Transverse colon (tissue), 4 donors: Measurements from ENCODE around the gene PCDHB5. TPM values are rescaled to one million over a fixed set of nuclear protein-coding genes. Genes with fewer than 3 reads are reported as not detected.
"Not testable (repeated sequence)": the region's sequence is repeated elsewhere in the genome, so short reads cannot be mapped to it uniquely, and the experiment has no call there.

ENCODE experiments used
- DNase-seq: peaks from one replicate; pipeline ENCODE4 v3.0.0-alpha.2; 2019
- H3K27ac ChIP-seq, 4 donors: fragments of 200-600 bp; sonication (generic); 2 replicates each; pipeline ENCODE4 v1.5.1; 2016 to 2018; ENCODE audit warnings: inconsistent platforms in 4 of 4
- H3K27me3 ChIP-seq: fragments of 200-600 bp; sonication (generic); 2 replicates; pipeline ENCODE4 v1.5.1; 2017; ENCODE audit warnings: inconsistent platforms
- H3K36me3 ChIP-seq, 4 donors: fragments of 200-600 bp; sonication (generic); 2 replicates each; pipeline ENCODE4 v1.5.1; 2017 to 2019; ENCODE audit warnings: inconsistent platforms in 4 of 4
- H3K4me1 ChIP-seq, 4 donors: fragments of 200-600 bp; sonication (generic); 2 replicates each; pipeline ENCODE4 v1.5.1; 2017 to 2020; ENCODE audit warnings: inconsistent platforms in 4 of 4
- H3K4me3 ChIP-seq, 4 donors: fragments of 200-600 bp; sonication (generic); 1 replicate in 1 of 4; 2 replicates in 3 of 4; pipeline versions ENCODE4 v1.5.1 to v1.6.1; 2017 to 2019; ENCODE audit warnings: inconsistent platforms in 4 of 4
- H3K9me3 ChIP-seq, 2 donors: fragments of 200-600 bp; sonication (generic); 2 replicates each; pipeline ENCODE4 v1.5.1; 2017 to 2019; ENCODE audit warnings: inconsistent platforms in 2 of 2
- EP300 ChIP-seq: sonication (generic); formaldehyde crosslinking; IDR thresholded peaks from one replicate; pipeline ENCODE4 v1.6.1; 2017; ENCODE audit warnings: antibody characterized with exemption, low read depth
- POLR2A ChIP-seq: fragments of 450-650 bp; IDR thresholded peaks from one replicate; pipeline ENCODE4 v1.6.1; 2016; ENCODE audit warnings: antibody characterized with exemption, mild to moderate bottlenecking, moderate library complexity
- POLR2AphosphoS5 ChIP-seq, 3 donors: sonication (generic); formaldehyde crosslinking; IDR thresholded peaks; one replicate each; pipeline ENCODE4 v1.6.1; 2016; ENCODE audit warnings: antibody characterized with exemption in 3 of 3
- WGBS, 2 donors: methylation state at CpG; one replicate each; pipeline ENCODE4 v1.1.5; 2018; ENCODE audit warnings: low coverage in 1 of 2; 5-methylcytosine and 5-hydroxymethylcytosine counted together
- in situ Hi-C, 4 donors: fragments of 200-750 bp; cut with MboI; loops; one replicate each; pipeline versions ENCODE4 v1.15.0 to v1.15.1; 2017; ENCODE audit warnings: low sequenced_read_pairs in 3 of 4, low pct_ligation_motif_present in 1 of 4, low pct_unique_long_range_greater_than_20kb in 1 of 4
- intact Hi-C: fragments of 100-400 bp; cut with DNase I; formaldehyde crosslinking; loops from one replicate; pipeline ENCODE4 v1.15.1; 2023; ENCODE audit warnings: low total_unique reads
- total RNA-seq, 4 donors: library from RNA; depleted of rRNA; stranded (reverse); fragments of >200 nt; gene quantifications; one replicate each; pipeline ENCODE4 v1.1.0, GENCODE V29; 2016
- TF ChIP-seq, protein P1 (sequence below), 5 experiments: fragments of 200-600 bp in 3 of 5; fragments of 450-650 bp in 2 of 5; sonication (generic) in 3 of 5; IDR thresholded peaks; 1 replicate in 2 of 5; 2 replicates in 3 of 5; pipeline ENCODE4 v1.5.1; 2016 to 2017; ENCODE audit warnings: antibody characterized with exemption in 5 of 5, inconsistent platforms in 3 of 5, mild to moderate bottlenecking in 2 of 5, moderate library complexity in 1 of 5

PCDHB5 gene
- total RNA-seq, 4 donors from 2014 or later = 1.1 to 3.0 (median 1.3) TPM; not detected in 1

DNA sequence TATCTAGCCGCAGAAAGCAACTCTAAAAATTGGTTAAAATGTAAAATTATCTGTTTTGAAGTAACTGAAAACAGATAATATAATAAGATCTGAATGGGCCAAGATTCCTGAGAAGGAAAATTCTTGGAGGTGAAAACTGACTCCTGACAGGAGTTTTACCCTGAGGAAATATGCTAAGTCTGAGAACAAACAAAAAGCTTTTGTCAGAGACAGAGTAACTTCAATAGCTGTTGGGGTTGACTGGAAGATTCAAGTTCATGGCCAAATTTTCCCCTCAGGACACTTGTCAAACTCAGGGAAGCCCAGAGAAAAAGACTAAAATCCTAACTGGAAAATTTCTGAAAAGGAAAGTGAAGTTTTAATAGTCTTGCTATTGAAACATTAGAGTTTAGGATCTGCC is 7.7 kb upstream of the PCDHB5 start:
- DNase-seq = no peak
- Histone ChIP-seq H3K36me3 (no peaks in the 10 kb centered on the region), H3K27ac (no peak overlapping the region), H3K4me3 (no peak overlapping the region), H3K9me3 (peaks cover 0 to 24% of the 10 kb centered on the region in 2 donors), H3K27me3 (peaks cover 7% of the 10 kb centered on the region), H3K4me1 (no peaks in the 10 kb centered on the region)
- no peak for TF ChIP-seq EP300
- in situ Hi-C loops (no loop called here), intact Hi-C loops (no loop called here)
- WGBS, 2 donors = 85 to 90% methylated on average over 1 of the region's 1 CpG

DNA sequence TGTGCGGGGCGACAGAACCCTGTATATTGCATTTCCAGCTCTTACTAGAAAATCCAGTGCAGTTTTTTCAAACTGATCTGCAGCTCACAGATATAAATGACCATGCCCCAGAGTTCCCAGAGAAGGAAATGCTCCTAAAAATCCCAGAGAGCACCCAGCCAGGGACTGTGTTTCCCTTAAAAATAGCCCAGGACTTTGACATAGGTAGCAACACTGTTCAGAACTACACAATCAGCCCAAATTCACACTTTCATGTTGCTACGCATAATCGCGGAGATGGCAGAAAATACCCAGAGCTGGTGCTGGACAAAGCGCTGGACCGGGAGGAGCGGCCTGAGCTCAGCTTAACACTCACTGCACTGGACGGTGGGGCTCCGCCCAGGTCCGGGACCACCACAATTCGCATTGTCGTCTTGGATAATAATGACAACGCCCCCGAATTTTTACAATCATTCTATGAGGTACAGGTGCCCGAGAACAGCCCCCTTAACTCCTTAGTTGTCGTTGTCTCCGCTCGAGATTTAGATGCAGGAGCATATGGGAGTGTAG is 786 bp downstream of the PCDHB5 start:
- Histone ChIP-seq H3K9me3 (peaks cover 22 to 50% of the 10 kb centered on the region in 2 donors), H3K4me3 (peak overlapping the region in 1 of 4 donors; percentile 18), H3K36me3 (no peaks in the 10 kb centered on the region), H3K4me1 (no peaks in the 10 kb centered on the region), H3K27ac (no peak overlapping the region), H3K27me3 (no peaks in the 10 kb centered on the region)
- no peak for TF ChIP-seq EP300
- TF ChIP-seq, protein P1, sequence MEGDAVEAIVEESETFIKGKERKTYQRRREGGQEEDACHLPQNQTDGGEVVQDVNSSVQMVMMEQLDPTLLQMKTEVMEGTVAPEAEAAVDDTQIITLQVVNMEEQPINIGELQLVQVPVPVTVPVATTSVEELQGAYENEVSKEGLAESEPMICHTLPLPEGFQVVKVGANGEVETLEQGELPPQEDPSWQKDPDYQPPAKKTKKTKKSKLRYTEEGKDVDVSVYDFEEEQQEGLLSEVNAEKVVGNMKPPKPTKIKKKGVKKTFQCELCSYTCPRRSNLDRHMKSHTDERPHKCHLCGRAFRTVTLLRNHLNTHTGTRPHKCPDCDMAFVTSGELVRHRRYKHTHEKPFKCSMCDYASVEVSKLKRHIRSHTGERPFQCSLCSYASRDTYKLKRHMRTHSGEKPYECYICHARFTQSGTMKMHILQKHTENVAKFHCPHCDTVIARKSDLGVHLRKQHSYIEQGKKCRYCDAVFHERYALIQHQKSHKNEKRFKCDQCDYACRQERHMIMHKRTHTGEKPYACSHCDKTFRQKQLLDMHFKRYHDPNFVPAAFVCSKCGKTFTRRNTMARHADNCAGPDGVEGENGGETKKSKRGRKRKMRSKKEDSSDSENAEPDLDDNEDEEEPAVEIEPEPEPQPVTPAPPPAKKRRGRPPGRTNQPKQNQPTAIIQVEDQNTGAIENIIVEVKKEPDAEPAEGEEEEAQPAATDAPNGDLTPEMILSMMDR (IDR thresholded peaks at IDR 0.05) = no peak
- no peak for TF ChIP-seq POLR2AphosphoS5 (IDR thresholded peaks at IDR 0.05)
- TF ChIP-seq POLR2A = no peak
- in situ Hi-C loops (no loop called here), intact Hi-C loops (no loop called here)
- DNase-seq = no peak
- 73 to 84% methylated on average over 10 to 19 of the region's 19 CpGs for WGBS, 2 donors

DNA sequence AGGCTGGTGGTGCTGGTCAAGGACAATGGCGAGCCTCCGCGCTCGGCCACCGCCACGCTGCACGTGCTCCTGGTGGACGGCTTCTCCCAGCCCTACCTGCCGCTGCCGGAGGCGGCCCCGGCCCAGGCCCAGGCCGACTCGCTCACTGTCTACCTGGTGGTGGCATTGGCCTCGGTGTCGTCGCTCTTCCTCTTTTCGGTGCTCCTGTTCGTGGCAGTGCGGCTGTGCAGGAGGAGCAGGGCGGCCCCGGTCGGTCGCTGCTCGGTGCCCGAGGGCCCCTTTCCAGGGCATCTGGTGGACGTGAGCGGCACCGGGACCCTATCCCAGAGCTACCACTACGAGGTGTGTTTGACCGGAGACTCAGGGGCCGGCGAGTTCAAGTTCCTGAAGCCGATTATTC is 2.3 kb downstream of the PCDHB5 start:
- intact Hi-C loops, H3K4me1 ChIP-seq, in situ Hi-C loops, DNase-seq, H3K27me3 ChIP-seq, H3K27ac ChIP-seq, H3K36me3 ChIP-seq, H3K4me3 ChIP-seq: not testable (repeated sequence)
- 72% methylated on average over 32 of the region's 34 CpGs; no CpG with 5 or more reads in 1 of the 2 donors for WGBS, 2 donors
- H3K9me3 ChIP-seq = peaks cover 22 to 51% of the 10 kb centered on the region in 2 donors

DNA sequence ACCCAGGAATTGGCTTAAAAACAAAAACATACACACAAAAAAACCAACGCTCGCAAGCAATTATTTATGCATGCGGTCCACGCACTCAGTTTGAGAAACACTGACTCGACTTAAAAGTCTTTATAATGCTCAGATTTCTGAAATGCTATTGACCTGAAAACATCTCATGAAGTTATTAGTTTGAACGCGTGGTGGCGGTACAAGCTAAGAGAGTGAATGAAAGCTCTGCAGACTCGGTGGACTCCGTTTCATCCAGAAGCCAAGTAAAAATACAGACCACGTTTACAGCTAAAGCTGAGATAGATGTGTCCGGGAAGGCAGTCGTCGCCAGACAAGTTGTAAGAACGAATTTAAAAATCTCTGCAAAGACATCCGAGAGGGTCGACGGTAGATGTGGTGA is 14.8 kb downstream of the PCDHB5 start, which contains the start of gene PCDHB6:
Gene PCDHB6 (plus strand): TSS at position 246 of the 400 bp plus-strand sequence. CDS start 201 bp downstream, outside the sequence.
- Histone ChIP-seq H3K4me1 (no peaks in the 10 kb centered on the region), H3K27me3 (no peaks in the 10 kb centered on the region), H3K9me3 (peaks cover 12 to 37% of the 10 kb centered on the region in 2 donors), H3K4me3 (no peak within 1 kb of the TSS), H3K36me3 (no peaks in the 10 kb centered on the region), H3K27ac (no peak within 1 kb of the TSS)
- in situ Hi-C loops = no loop called here
- TF ChIP-seq EP300 (no peak), POLR2A (no peak), POLR2AphosphoS5 (IDR thresholded peaks at IDR 0.05) (no peak)
- TF ChIP-seq, protein P1 (IDR thresholded peaks at IDR 0.05) = no peak
- intact Hi-C loops = no loop called here
- WGBS, 2 donors = 39 to 40% methylated on average over 18 of the region's 18 CpGs
- no peak for DNase-seq

DNA sequence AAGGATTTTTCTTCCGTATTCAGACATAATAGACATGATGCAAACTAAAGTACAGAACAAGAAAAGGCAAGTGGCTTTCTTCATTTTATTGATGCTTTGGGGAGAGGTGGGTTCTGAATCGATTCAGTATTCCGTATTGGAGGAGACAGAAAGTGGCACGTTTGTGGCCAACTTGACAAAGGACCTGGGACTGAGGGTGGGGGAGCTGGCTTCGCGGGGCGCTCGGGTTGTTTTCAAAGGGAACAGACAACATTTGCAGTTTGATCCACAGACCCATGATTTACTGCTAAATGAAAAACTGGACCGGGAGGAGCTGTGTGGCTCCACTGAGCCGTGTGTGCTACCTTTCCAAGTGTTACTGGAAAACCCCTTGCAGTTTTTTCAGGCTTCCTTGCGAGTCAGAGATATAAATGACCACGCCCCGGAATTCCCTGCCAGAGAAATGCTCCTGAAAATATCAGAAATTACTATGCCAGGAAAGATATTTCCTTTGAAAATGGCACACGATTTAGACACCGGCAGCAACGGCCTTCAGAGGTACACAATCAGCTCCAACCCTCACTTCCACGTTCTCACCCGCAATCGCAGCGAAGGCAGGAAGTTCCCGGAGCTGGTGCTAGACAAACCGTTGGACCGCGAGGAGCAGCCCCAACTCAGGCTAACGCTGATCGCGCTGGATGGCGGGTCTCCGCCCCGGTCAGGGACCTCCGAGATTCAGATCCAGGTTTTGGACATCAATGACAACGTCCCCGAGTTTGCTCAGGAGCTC is 15.4 kb downstream of the PCDHB5 start:
- no peak for DNase-seq

More for the DNA sequence above, 15.4 kb downstream of the PCDHB5 start:
- no peak for TF ChIP-seq POLR2AphosphoS5 (IDR thresholded peaks at IDR 0.05)
- no peak for TF ChIP-seq EP300
- TF ChIP-seq, protein P1 (IDR thresholded peaks at IDR 0.05) = no peak
- no peak for TF ChIP-seq POLR2A
- in situ Hi-C loops = no loop called here
- Histone ChIP-seq H3K4me3 (no peak overlapping the region), H3K9me3 (peaks cover 15 to 34% of the 10 kb centered on the region in 2 donors), H3K27ac (no peak overlapping the region), H3K4me1 (no peaks in the 10 kb centered on the region), H3K36me3 (no peaks in the 10 kb centered on the region), H3K27me3 (no peaks in the 10 kb centered on the region)
- WGBS, 2 donors = 72 to 76% methylated on average over 3 to 33 of the region's 33 CpGs
- intact Hi-C loops = no loop called here
